ENCODE measurements around the gene CLIC3.

Gene CLIC3

DNA sequence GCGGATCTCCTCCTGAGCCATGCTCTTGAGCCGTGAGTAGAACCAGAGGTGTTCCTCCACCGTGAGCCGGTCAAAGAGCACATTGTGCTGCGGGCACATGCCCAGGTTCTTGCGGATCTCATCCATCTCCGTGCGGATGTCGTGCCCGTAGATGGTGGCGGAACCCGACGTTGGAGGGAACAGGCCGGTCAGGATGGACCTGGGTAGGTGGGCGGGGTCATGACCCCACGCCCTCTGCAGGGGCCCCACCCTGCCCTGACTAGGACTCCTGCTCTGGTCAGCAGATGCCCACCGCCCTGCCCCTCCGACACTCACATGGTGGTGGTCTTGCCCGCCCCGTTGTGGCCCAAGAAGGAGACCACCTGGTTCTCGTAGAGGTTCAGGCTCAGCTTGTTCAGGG, 19.6 kb upstream of the CLIC3 start:
- no peaks in the 10 kb centered on the region for H3K36me3 ChIP-seq (ENCODE audit: insufficient read depth, low read length)
- no peak for DNase-seq (ENCODE audit: low read depth, low spot score)

GRCh38 chr9:137015540-137015930, 19.2 kb upstream of the CLIC3 start:
- Histone ChIP-seq H3K4me3 (no peak overlapping the region), H3K9me3 (ENCODE audit: low read depth, low read length) (no peaks in the 10 kb centered on the region), H3K9ac (ENCODE audit: insufficient read length) (no peak overlapping the region), H3K27ac (no peak overlapping the region), H3K36me3 (ENCODE audit: insufficient read depth, low read length) (no peaks in the 10 kb centered on the region)
- TF ChIP-seq POLR2AphosphoS5 (IDR thresholded peaks at IDR 0.05; ENCODE audit: borderline replicate concordance, low read depth, low read length), result no peak
- no peak for TF ChIP-seq EZH2 (IDR thresholded peaks at IDR 0.05)
- no peak for TF ChIP-seq FOXP2 (optimal IDR thresholded peaks at IDR 0.05; ENCODE audit: control extremely low read depth, extremely low read length, insufficient read depth)
- DNase-seq (ENCODE audit: low read depth, low spot score), result no peak

More for the DNA sequence above, 19.6 kb upstream of the CLIC3 start:
- Histone ChIP-seq H3K27ac (no peak overlapping the region), H3K9ac (ENCODE audit: insufficient read length) (no peak overlapping the region), H3K9me3 (ENCODE audit: low read depth, low read length) (no peaks in the 10 kb centered on the region), H3K4me3 (no peak overlapping the region)
- TF ChIP-seq EZH2 (IDR thresholded peaks at IDR 0.05), result no peak
- TF ChIP-seq FOXP2 (optimal IDR thresholded peaks at IDR 0.05; ENCODE audit: control extremely low read depth, extremely low read length, insufficient read depth), result no peak
- TF ChIP-seq POLR2AphosphoS5 (IDR thresholded peaks at IDR 0.05; ENCODE audit: borderline replicate concordance, low read depth, low read length), result no peak

- no peaks in the 10 kb centered on the region for H3K9me3 ChIP-seq (ENCODE audit: low read depth, low read length)
- no peak overlapping the region for H3K4me3 ChIP-seq
- no peak for DNase-seq (ENCODE audit: low read depth, low spot score)
- no peak overlapping the region for H3K9ac ChIP-seq (ENCODE audit: insufficient read length)
- no peaks in the 10 kb centered on the region for H3K36me3 ChIP-seq (ENCODE audit: insufficient read depth, low read length)
- H3K27ac ChIP-seq, result no peak overlapping the region
- TF ChIP-seq POLR2AphosphoS5 (IDR thresholded peaks at IDR 0.05; ENCODE audit: borderline replicate concordance, low read depth, low read length), result no peak
- TF ChIP-seq FOXP2 (optimal IDR thresholded peaks at IDR 0.05; ENCODE audit: control extremely low read depth, extremely low read length, insufficient read depth), result no peak
- no peak for TF ChIP-seq EZH2 (IDR thresholded peaks at IDR 0.05)
Measured at GRCh38 chr9:137014776-137015539, 18.6 kb upstream of the CLIC3 start.

DNA sequence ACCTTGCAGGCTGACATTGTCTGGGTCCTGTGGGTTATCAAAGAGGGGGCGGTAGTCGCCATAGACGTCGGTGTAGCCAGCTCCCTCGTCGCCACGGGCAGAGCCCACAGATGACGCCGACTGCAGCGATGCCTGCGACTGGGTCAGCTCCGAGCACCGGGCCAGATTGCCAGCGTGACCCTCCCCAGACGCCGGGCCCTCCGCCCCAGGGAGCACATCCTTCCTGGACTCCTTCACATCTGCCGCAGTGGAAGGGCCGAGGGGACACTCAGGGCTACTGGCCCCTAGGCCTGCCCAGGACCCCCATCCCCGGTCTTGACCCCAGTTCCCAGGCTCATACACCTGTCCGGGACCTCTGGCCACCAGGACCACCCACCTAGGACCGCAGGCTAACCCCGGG, 17.8 kb upstream of the CLIC3 start:
- Histone ChIP-seq H3K9ac (ENCODE audit: insufficient read length) (no peak overlapping the region), H3K9me3 (ENCODE audit: low read depth, low read length) (no peaks in the 10 kb centered on the region), H3K36me3 (ENCODE audit: insufficient read depth, low read length) (no peaks in the 10 kb centered on the region), H3K4me3 (no peak overlapping the region), H3K27ac (no peak overlapping the region)
- DNase-seq (ENCODE audit: low read depth, low spot score), result no peak
- TF ChIP-seq EZH2 (IDR thresholded peaks at IDR 0.05) (no peak), FOXP2 (optimal IDR thresholded peaks at IDR 0.05; ENCODE audit: control extremely low read depth, extremely low read length, insufficient read depth) (no peak), POLR2AphosphoS5 (IDR thresholded peaks at IDR 0.05; ENCODE audit: borderline replicate concordance, low read depth, low read length) (no peak)

DNA sequence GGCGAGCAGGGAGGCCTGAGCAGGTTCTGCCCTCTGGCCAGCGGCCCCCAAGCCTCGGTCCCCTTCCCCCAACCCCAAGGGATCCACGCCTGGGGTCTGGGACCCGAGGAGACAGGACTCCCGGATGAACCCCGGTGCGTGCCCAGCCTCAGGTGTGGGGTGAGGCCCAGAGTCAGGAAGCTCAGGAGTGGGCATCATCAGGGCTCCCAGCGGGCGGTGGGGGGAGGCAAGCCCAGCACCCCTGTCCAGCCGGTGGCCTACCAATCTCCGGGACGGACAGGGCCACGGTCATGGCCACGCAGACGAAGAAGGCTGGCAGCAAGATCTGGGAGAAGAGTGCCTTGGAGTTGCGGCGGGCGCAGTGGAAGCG, 17.2 kb upstream of the CLIC3 start:
- H3K9ac ChIP-seq (ENCODE audit: insufficient read length), result no peak overlapping the region
- H3K36me3 ChIP-seq (ENCODE audit: insufficient read depth, low read length), result no peaks in the 10 kb centered on the region
- peak overlapping the region; percentile 53 for H3K4me3 ChIP-seq
- TF ChIP-seq POLR2AphosphoS5 (IDR thresholded peaks at IDR 0.05; ENCODE audit: borderline replicate concordance, low read depth, low read length) (no peak), FOXP2 (optimal IDR thresholded peaks at IDR 0.05; ENCODE audit: control extremely low read depth, extremely low read length, insufficient read depth) (no peak), EZH2 (IDR thresholded peaks at IDR 0.05) (no peak)
- H3K27ac ChIP-seq, result no peak overlapping the region
- DNase-seq (ENCODE audit: low read depth, low spot score), result no peak
- H3K9me3 ChIP-seq (ENCODE audit: low read depth, low read length), result no peaks in the 10 kb centered on the region

DNA sequence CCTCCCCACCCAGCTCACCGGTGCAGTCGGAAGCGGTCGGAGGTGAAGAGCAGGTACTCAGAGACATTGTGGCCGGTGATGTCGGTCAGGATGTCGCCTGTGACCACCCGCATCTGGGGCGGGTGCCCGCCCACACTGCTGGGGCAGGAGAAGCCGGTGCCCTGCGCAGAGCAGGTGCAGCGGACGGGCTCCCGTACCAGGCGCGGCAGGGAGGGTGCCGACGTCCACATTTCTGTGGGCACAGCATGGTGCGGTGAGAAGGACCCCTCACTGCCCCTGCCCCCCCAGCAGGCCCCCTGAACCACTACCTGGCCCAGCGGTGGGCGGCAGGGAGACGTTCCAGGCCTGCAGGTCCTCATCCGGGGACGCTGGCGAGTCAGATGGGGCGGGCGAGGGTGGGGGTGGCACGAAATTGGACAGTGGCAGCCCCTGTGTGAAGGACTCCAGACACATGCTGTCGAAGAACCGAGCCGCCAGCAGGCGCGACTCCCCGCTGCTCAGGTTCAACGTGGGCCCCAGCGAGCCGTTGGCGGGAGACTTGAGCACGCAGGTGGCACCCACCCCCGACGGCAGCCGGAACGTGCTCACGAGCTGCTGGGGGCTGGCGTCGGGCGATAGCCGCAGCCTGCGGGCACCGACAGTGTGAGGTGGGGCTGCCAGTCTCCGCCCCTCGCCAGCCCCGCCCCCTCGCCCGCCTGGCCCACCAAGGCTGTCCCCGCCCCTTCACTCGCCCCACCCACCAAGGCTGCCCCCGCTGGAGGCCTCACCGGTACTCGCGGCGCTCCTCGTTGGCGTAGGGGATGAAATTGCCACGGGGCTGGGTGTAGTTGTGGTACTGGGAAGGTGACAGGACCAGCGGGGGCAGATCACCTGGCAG, 16.6 kb upstream of the CLIC3 start:
- Histone ChIP-seq H3K9me3 (ENCODE audit: low read depth, low read length) (no peaks in the 10 kb centered on the region), H3K9ac (ENCODE audit: insufficient read length) (no peak overlapping the region), H3K36me3 (ENCODE audit: insufficient read depth, low read length) (no peaks in the 10 kb centered on the region), H3K4me3 (peak overlapping the region; percentile 53), H3K27ac (no peak overlapping the region)
- DNase-seq (ENCODE audit: low read depth, low spot score), result no peak
- no peak for TF ChIP-seq POLR2AphosphoS5 (IDR thresholded peaks at IDR 0.05; ENCODE audit: borderline replicate concordance, low read depth, low read length)
- TF ChIP-seq FOXP2 (optimal IDR thresholded peaks at IDR 0.05; ENCODE audit: control extremely low read depth, extremely low read length, insufficient read depth), result no peak
- TF ChIP-seq EZH2 (IDR thresholded peaks at IDR 0.05), result no peak

DNA sequence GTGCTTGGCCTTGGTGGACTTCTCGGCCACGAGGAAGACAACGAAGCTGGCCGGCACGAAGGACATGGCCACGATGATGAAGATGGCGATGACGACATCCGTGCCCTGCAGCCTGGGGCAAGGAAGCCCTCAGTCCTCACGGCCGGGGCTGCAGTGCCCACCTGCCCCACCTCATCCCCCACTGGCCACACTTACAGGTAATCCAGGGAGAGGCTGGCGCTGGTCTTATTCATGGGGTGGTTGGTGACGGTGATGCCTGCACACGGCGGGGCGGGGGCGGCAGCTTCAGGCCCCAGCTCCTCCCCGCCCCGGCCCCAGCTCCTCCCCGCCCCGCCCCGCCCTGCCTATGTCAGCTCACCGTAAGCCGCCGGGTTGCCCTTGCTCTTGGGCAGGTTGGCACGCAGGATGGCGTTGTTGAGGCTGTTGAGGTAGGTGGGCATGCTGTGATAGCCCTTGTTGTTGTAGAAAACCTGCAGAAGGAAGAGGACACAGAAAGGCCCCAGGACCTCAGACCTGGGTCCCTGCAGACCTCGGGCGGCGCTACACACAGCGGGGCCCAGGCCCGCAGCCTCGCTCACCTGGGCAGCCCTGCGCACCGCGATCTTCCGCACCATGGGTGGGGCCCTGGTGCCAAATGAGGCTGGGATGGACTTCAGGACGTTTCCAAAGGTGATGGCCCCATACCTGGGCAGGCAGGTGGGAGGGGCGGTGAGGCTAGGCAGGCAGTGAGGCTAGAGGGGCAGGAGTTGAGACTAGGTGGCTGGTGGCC, 15.7 kb upstream of the CLIC3 start:
- no peak for TF ChIP-seq POLR2AphosphoS5 (IDR thresholded peaks at IDR 0.05; ENCODE audit: borderline replicate concordance, low read depth, low read length)
- TF ChIP-seq FOXP2 (optimal IDR thresholded peaks at IDR 0.05; ENCODE audit: control extremely low read depth, extremely low read length, insufficient read depth), result no peak
- TF ChIP-seq EZH2 (IDR thresholded peaks at IDR 0.05), result no peak
- Histone ChIP-seq H3K9ac (ENCODE audit: insufficient read length) (no peak overlapping the region), H3K27ac (no peak overlapping the region), H3K9me3 (ENCODE audit: low read depth, low read length) (no peaks in the 10 kb centered on the region), H3K4me3 (no peak overlapping the region), H3K36me3 (ENCODE audit: insufficient read depth, low read length) (no peaks in the 10 kb centered on the region)
- no peak for DNase-seq (ENCODE audit: low read depth, low spot score)

DNA sequence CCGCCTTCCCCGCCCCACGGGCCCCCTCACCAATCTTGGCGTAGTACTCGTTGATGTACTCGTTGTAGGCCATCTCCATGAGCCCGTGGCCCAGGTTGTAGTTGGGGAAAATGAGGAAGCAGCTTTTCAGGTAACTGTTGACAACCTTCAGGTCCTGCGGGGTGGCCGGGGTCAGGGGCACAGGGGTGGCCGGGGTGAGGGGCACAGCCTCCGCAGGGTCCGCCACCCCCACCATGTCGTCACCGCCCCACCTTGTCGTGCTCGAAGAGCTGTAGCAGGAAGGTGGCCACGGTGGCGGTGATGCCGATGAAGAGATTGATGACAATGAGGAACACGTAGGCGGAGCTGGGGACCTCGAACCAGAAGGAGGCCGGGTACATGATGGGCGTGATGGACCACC, 14.8 kb upstream of the CLIC3 start:
- no peak overlapping the region for H3K4me3 ChIP-seq
- H3K27ac ChIP-seq, result no peak overlapping the region
- no peak for DNase-seq (ENCODE audit: low read depth, low spot score)
- H3K9me3 ChIP-seq (ENCODE audit: low read depth, low read length), result no peaks in the 10 kb centered on the region
- TF ChIP-seq POLR2AphosphoS5 (IDR thresholded peaks at IDR 0.05; ENCODE audit: borderline replicate concordance, low read depth, low read length), result no peak
- TF ChIP-seq FOXP2 (optimal IDR thresholded peaks at IDR 0.05; ENCODE audit: control extremely low read depth, extremely low read length, insufficient read depth), result no peak
- no peak overlapping the region for H3K9ac ChIP-seq (ENCODE audit: insufficient read length)
- no peaks in the 10 kb centered on the region for H3K36me3 ChIP-seq (ENCODE audit: insufficient read depth, low read length)

Measured in SK-N-MC (cell line).